ENCODE results near the gene NTMT1. TPM values are rescaled to one million over a fixed set of nuclear protein-coding genes. Genes with fewer than 3 reads are reported as not detected.
"Not testable (repeated sequence)": the region's sequence is repeated elsewhere in the genome, so short reads cannot be mapped to it uniquely, and the experiment has no call there.

NTMT1 gene
- polyA plus RNA-seq, 1 donor from 2014 or later: 55.4 TPM

GRCh38 chr9:129661029-129661428, 35.1 kb downstream of the NTMT1 start:
- Mint-ChIP-seq H3K4me3 (no peak overlapping the region), H3K27me3 (peaks cover 5% of the 10 kb centered on the region), H3K9me3 (no peaks in the 10 kb centered on the region), H3K4me1 (no peaks in the 10 kb centered on the region), H3K27ac (no peak overlapping the region), H3K36me3 (no peaks in the 10 kb centered on the region)

- H3K4me3 Mint-ChIP-seq: not testable (repeated sequence)
These were observed 36.3 kb downstream of the NTMT1 start for GRCh38 chr9:129662239-129662638.

DNA sequence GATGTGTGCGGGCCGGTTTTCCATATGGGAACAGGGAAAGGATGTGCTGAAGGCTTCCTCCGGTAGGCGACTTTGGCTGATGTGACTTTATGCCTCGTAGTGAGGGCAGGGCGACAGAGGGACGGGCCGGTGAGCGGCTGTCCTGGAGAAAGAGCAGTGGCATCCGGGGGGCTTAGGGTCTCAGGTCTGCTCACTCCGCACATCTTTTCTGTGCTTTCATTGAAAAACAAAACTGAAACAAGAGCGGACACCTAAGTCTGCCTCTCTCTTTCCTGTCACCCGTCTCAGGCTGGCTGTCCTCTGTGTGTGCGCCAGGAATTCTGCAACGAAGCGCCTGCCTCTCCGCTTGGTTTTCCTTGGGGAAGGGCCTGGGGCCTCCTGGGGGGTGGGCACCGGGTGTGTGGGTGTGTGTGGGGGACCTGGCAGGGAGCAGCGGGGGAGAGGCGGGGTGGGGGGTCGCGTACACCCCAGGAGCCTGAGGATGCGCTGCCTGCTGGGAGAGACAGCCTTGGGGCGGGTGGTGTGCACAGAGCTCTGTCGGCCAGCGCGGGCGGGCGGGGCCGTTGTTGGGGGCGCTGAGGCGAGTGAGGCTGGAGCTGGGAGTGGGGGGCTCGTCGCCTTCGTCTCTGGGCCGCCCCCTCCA, 38.9 kb downstream of the NTMT1 start:
- Mint-ChIP-seq H3K4me3 (peak overlapping the region in 3 of 4 donors; percentile 63 to 79 (median 77)), H3K27ac (no peak overlapping the region), H3K36me3 (no peaks in the 10 kb centered on the region), H3K27me3 (peaks cover 7% of the 10 kb centered on the region), H3K9me3 (no peaks in the 10 kb centered on the region), H3K4me1 (no peaks in the 10 kb centered on the region)

More at GRCh38 chr9:129662239-129662638, 36.3 kb downstream of the NTMT1 start:
- not testable (repeated sequence) for H3K27me3 Mint-ChIP-seq, H3K4me1 Mint-ChIP-seq, H3K27ac Mint-ChIP-seq, H3K36me3 Mint-ChIP-seq, H3K9me3 Mint-ChIP-seq

GRCh38 chr9:129665389-129665775, 39.4 kb downstream of the NTMT1 start, which contains the start of gene PRRX2:
Gene PRRX2, plus strand, starts transcription at chr9:129665647. Its CDS starts 221 bp downstream, at chr9:129665868.
- Mint-ChIP-seq H3K9me3 (no peaks in the 10 kb centered on the region), H3K27ac (no peak within 1 kb of the TSS), H3K4me1 (no peaks in the 10 kb centered on the region), H3K27me3 (peaks cover 7% of the 10 kb centered on the region), H3K36me3 (no peaks in the 10 kb centered on the region), H3K4me3 (peak within 1 kb of the TSS in 3 of 4 donors; percentile 63 to 79 (median 77))

DNA sequence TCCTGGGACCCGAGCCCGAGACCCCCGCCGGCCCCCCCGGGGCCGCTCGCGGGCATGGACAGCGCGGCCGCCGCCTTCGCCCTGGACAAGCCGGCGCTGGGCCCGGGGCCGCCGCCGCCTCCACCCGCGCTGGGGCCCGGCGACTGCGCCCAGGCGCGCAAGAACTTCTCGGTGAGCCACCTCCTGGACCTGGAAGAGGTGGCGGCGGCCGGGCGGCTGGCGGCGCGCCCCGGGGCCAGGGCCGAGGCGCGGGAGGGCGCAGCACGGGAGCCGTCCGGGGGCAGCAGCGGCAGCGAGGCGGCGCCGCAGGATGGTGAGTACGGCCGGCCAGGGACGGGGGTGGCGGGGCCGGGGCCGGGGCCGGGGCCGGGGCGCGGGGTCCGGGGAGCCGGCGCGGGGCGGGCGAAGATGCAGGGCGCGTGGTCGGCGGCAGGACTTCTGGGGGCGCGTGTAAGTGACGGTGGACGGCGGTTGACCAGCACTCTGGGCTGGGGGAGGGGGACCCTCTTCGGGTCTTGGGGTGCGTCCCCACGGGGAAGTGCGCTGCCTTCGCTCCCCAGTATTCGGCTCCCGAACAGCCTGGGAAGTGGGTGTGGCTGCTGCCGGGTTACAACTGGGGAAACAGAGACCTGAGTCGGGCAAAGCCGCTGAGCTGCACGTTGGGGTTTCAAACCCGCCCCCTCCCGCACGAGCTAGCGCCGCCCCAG, 40.0 kb downstream of the NTMT1 start:
- Mint-ChIP-seq H3K4me1 (no peaks in the 10 kb centered on the region), H3K27me3 (peaks cover 7% of the 10 kb centered on the region), H3K36me3 (no peaks in the 10 kb centered on the region), H3K4me3 (peak overlapping the region in 2 of 4 donors; percentile 16 to 55), H3K9me3 (no peaks in the 10 kb centered on the region), H3K27ac (no peak overlapping the region)

GRCh38 chr9:129666575-129666974, 40.6 kb downstream of the NTMT1 start:
- Mint-ChIP-seq H3K4me1 (no peaks in the 10 kb centered on the region), H3K27ac (no peak overlapping the region), H3K27me3 (peaks cover 7% of the 10 kb centered on the region), H3K4me3 (no peak overlapping the region), H3K9me3 (no peaks in the 10 kb centered on the region), H3K36me3 (no peaks in the 10 kb centered on the region)

GRCh38 chr9:129667378-129667777, 41.4 kb downstream of the NTMT1 start:
- Mint-ChIP-seq H3K36me3 (no peaks in the 10 kb centered on the region), H3K9me3 (no peaks in the 10 kb centered on the region), H3K27ac (no peak overlapping the region)

GRCh38 chr9:129667850-129668249, 41.9 kb downstream of the NTMT1 start:
- H3K4me1 Mint-ChIP-seq: no peaks in the 10 kb centered on the region
- H3K4me3 Mint-ChIP-seq: no peak overlapping the region
- H3K9me3 Mint-ChIP-seq: no peaks in the 10 kb centered on the region
- H3K27ac Mint-ChIP-seq: no peak overlapping the region
- H3K36me3 Mint-ChIP-seq: no peaks in the 10 kb centered on the region
- peaks cover 9% of the 10 kb centered on the region for H3K27me3 Mint-ChIP-seq

More at GRCh38 chr9:129667378-129667777, 41.4 kb downstream of the NTMT1 start:
- no peak overlapping the region for H3K4me3 Mint-ChIP-seq
- H3K27me3 Mint-ChIP-seq: peaks cover 9% of the 10 kb centered on the region
- no peaks in the 10 kb centered on the region for H3K4me1 Mint-ChIP-seq

- Mint-ChIP-seq H3K27me3 (peaks cover 10% of the 10 kb centered on the region), H3K4me3 (no peak overlapping the region), H3K4me1 (no peaks in the 10 kb centered on the region), H3K9me3 (no peaks in the 10 kb centered on the region), H3K36me3 (no peaks in the 10 kb centered on the region), H3K27ac (no peak overlapping the region)
These were observed 43.3 kb downstream of the NTMT1 start for GRCh38 chr9:129669141-129669718.

DNA sequence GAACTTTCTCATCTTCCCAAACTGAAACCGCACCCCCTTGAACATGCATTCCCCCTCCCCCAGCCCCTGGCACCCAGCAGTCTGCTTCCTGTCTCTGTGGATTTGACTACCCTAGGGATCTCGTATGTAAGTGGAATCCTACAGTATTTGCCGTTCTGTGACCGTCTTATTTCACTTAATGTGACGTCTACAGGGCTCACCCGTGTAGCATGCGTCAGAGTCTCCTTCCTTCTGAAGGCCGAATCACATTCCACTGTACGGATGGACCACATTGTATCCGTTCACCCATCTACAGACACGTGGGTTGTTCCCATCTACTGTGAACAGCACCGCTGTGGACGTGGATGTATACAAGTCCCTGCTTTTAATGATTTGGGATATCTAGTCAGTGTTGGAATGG, 44.0 kb downstream of the NTMT1 start:
- Mint-ChIP-seq H3K4me3 (no peak overlapping the region), H3K27ac (no peak overlapping the region), H3K36me3 (no peaks in the 10 kb centered on the region), H3K4me1 (no peaks in the 10 kb centered on the region), H3K9me3 (no peaks in the 10 kb centered on the region), H3K27me3 (peaks cover 7% of the 10 kb centered on the region)

- H3K36me3 Mint-ChIP-seq: no peaks in the 10 kb centered on the region
- H3K4me1 Mint-ChIP-seq: no peaks in the 10 kb centered on the region
- H3K27ac Mint-ChIP-seq: no peak overlapping the region
- H3K27me3 Mint-ChIP-seq: peaks cover 9% of the 10 kb centered on the region
- no peaks in the 10 kb centered on the region for H3K9me3 Mint-ChIP-seq
- H3K4me3 Mint-ChIP-seq: no peak overlapping the region
These were observed 45.1 kb downstream of the NTMT1 start for GRCh38 chr9:129671065-129671464.

DNA sequence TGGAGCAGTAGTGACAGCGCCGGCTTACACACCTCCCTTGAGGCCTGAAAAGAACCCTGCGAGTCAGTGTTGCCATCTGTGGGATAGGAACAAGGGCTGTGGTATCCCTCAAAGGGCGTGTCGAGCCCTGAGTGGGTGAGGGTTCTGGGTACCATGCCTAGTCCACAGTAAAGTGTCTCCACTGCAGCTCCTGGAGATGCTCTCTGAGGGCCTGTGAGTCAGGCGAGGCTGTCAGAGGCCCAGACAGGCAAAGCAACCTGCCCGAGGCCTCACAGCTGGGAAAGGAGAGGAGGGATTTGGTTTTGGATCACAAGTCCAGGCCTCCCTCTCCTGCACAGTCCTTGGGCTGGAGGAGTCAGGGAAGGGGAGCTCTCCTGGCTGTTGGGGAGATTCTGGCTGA, 45.6 kb downstream of the NTMT1 start:
- H3K4me1 Mint-ChIP-seq: no peaks in the 10 kb centered on the region
- H3K9me3 Mint-ChIP-seq: no peaks in the 10 kb centered on the region
- peaks cover 11% of the 10 kb centered on the region for H3K27me3 Mint-ChIP-seq
- H3K4me3 Mint-ChIP-seq: no peak overlapping the region
- no peak overlapping the region for H3K27ac Mint-ChIP-seq
- H3K36me3 Mint-ChIP-seq: no peaks in the 10 kb centered on the region

DNA sequence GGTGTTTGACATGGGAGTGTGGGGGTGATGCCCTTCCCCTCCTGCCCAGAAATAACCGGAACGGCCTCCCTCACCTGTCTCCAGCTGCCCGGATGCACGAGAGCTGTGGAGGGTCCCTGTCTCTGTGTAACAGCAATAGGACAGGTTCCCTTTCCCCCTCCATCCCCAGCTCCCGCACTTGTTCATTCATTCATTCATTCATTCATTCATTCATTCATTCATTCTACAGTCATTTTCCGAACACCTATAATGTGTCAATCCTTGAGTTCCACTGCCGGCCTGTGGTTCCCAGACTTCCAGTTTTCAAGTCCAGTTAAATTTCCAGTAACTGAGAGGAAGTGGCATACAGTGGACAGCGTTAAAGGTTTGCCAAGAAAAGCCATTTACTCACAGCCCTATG, 46.7 kb downstream of the NTMT1 start:
- Mint-ChIP-seq H3K4me1 (no peaks in the 10 kb centered on the region), H3K27me3 (peaks cover 15% of the 10 kb centered on the region), H3K4me3 (no peak overlapping the region), H3K9me3 (no peaks in the 10 kb centered on the region), H3K36me3 (no peaks in the 10 kb centered on the region), H3K27ac (no peak overlapping the region)

- H3K9me3 Mint-ChIP-seq: no peaks in the 10 kb centered on the region
- no peaks in the 10 kb centered on the region for H3K36me3 Mint-ChIP-seq
- H3K4me3 Mint-ChIP-seq: no peak overlapping the region
- peaks cover 20% of the 10 kb centered on the region for H3K27me3 Mint-ChIP-seq
- H3K4me1 Mint-ChIP-seq: no peaks in the 10 kb centered on the region
- H3K27ac Mint-ChIP-seq: no peak overlapping the region
These were observed 47.6 kb downstream of the NTMT1 start for GRCh38 chr9:129673602-129674001.

DNA sequence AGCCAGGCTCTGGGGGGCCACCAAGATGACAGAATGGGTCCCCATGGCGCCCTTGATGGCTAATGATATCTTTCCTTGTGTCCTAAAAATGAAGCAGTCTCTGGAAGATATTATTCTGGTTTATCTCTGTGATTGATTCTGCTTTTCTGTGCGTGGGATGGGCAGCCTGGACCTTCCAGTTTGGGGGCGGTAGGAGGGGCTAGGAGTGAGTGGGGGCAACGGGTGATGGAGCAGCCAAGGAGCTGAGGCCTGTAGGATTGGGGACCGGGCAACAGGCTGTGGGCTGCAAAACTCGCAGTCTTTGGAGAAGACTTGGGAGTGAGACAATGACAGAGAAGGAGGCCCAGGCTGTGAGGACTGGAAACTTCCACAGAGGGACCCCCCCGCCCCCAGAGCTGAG, 48.3 kb downstream of the NTMT1 start:
- Mint-ChIP-seq H3K27me3 (peaks cover 24% of the 10 kb centered on the region), H3K4me3 (no peak overlapping the region), H3K9me3 (no peaks in the 10 kb centered on the region), H3K27ac (no peak overlapping the region), H3K4me1 (no peaks in the 10 kb centered on the region), H3K36me3 (no peaks in the 10 kb centered on the region)

- H3K27ac Mint-ChIP-seq: no peak overlapping the region
- no peak overlapping the region for H3K4me3 Mint-ChIP-seq
- H3K27me3 Mint-ChIP-seq: peaks cover 25% of the 10 kb centered on the region
- no peaks in the 10 kb centered on the region for H3K36me3 Mint-ChIP-seq
- H3K9me3 Mint-ChIP-seq: no peaks in the 10 kb centered on the region
- no peaks in the 10 kb centered on the region for H3K4me1 Mint-ChIP-seq
These were observed 49.7 kb downstream of the NTMT1 start for GRCh38 chr9:129675620-129676019.

Measured in IgD-negative memory B cell (primary cell).